ENCODE results near the gene CASP1.
"Not testable (repeated sequence)": the region's sequence is repeated elsewhere in the genome, so short reads cannot be mapped to it uniquely, and the experiment has no call there.

Gene CASP1

DNA sequence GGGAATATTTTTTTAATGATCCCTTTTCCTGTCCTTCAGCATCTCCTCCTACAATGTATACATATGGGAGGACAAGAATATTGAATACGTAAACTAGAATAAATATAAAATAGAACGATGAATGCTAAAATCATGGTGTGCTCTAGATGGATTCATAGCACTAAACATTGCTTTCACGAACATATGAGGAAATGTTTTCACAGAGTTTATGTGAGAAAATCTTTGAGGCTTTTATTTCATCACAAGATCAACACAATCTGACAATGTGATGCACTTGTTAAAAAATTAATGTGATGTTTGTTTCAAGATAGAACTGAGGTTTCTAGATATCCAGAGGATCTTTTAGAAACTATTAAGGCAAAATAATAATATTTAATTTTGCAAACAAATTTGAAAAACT, 7.2 kb upstream of the CASP1 start:
- no peak for TF ChIP-seq CTCF (IDR thresholded peaks at IDR 0.05; ENCODE audit: low read depth, low read length)
- H3K4me3 ChIP-seq (ENCODE audit: low read depth, low read length) = no peak overlapping the region
- in situ Hi-C loops (cut with HindIII; ENCODE audit: low sequenced_read_pairs) = no loop called here
- DNase-seq (ENCODE audit: low read depth, low spot score) = no peak

- in situ Hi-C loops (cut with HindIII; ENCODE audit: low sequenced_read_pairs) = no loop called here
- TF ChIP-seq CTCF (IDR thresholded peaks at IDR 0.05; ENCODE audit: low read depth, low read length) = no peak
- no peak overlapping the region for H3K4me3 ChIP-seq (ENCODE audit: low read depth, low read length)
- no peak for DNase-seq (ENCODE audit: low read depth, low spot score)
These were observed 5.8 kb upstream of the CASP1 start for GRCh38 chr11:105040703-105041102.

GRCh38 chr11:105034388-105034787, 556 bp downstream of the CASP1 start:
- H3K4me3 ChIP-seq (ENCODE audit: low read depth, low read length); in situ Hi-C loops (cut with HindIII; ENCODE audit: low sequenced_read_pairs); DNase-seq (ENCODE audit: low read depth, low spot score): not testable (repeated sequence)

DNA sequence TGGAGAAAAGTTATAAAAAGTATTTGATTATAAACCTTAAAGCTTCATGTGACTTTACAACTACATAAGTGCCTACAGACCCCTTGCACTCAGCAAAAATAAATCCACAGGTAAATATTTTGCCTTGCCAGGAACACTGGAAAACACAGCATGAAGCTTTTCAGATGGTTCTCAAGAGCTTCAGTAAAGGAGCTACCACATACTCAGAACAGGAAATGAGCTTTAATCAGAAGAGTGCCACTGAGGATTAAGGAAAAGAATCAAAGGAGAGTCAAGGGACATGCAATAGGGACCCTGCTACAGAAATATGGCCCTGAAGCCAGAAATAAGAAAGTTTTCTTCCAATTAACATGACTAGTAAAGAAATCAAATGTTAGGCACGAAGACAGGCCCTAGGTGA, 1.2 kb downstream of the CASP1 start:
- in situ Hi-C loops (cut with HindIII; ENCODE audit: low sequenced_read_pairs) = no loop called here
- H3K4me3 ChIP-seq (ENCODE audit: low read depth, low read length) = no peak overlapping the region
- TF ChIP-seq CTCF (IDR thresholded peaks at IDR 0.05; ENCODE audit: low read depth, low read length) = no peak
- no peak for DNase-seq (ENCODE audit: low read depth, low spot score)

DNA sequence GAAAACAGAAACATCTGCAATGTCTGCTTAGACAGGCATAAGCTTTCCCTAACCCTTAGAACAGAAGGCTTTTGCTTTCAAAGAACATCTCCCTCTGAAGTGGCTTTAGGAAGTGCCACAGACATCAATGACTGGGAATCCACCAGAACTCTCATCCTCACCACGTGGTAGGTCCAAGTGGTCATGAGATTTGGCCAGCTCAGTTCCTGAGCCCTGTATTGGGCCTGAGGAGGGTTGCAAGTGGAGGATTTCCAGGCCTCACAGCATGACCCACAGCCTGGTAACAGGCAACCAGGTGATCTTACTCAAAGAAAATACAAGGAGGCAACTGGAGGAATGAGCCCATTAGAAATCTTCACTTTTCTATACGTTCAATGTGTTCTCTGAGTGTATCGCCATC, 1.6 kb downstream of the CASP1 start:
- in situ Hi-C loops (cut with HindIII; ENCODE audit: low sequenced_read_pairs) = no loop called here
- no peak for TF ChIP-seq CTCF (IDR thresholded peaks at IDR 0.05; ENCODE audit: low read depth, low read length)
- no peak for DNase-seq (ENCODE audit: low read depth, low spot score)
- H3K4me3 ChIP-seq (ENCODE audit: low read depth, low read length) = no peak overlapping the region

DNA sequence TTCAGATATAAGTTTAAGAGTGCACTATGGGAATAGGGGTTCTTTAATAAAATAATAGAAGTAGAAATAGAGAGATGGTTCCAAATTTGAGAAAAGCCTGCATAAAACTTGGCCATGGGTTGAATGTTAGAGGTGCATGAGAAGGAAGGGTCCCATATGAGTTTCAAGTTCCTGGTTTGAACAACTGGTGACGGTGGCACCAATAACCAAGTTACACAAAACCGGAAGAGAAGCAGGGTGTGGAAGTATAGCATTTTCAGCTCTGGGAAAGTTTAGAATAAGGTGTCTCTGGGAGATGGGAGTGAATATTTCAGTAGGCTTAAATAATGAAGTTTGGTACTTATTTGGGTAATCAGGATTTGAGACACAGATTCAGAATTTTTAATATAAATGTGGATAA, 2.4 kb downstream of the CASP1 start:
- no peak overlapping the region for H3K4me3 ChIP-seq (ENCODE audit: low read depth, low read length)

GRCh38 chr11:105027678-105028077, 7.3 kb downstream of the CASP1 start:
- no peak for DNase-seq (ENCODE audit: low read depth, low spot score)
- H3K4me3 ChIP-seq (ENCODE audit: low read depth, low read length) = no peak overlapping the region
- in situ Hi-C loops (cut with HindIII; ENCODE audit: low sequenced_read_pairs) = no loop called here
- no peak for TF ChIP-seq CTCF (IDR thresholded peaks at IDR 0.05; ENCODE audit: low read depth, low read length)

More for the DNA sequence above, 2.4 kb downstream of the CASP1 start:
- DNase-seq (ENCODE audit: low read depth, low spot score) = no peak
- no peak for TF ChIP-seq CTCF (IDR thresholded peaks at IDR 0.05; ENCODE audit: low read depth, low read length)
- in situ Hi-C loops (cut with HindIII; ENCODE audit: low sequenced_read_pairs) = no loop called here

Data from astrocyte of the spinal cord (primary cell).